WTC11 (cell line): ENCODE measurements around the gene CSRP3. TPM values are rescaled to one million over a fixed set of nuclear protein-coding genes. Genes with fewer than 3 reads are reported as not detected.

Experiments used
- ATAC-seq: fragments of 200-7000 bp; cut with Tn5 transposase; 2 replicates; pipeline ENCODE4 v1.10.0; 2021; ENCODE audit warnings: mild to moderate bottlenecking, moderate library complexity
- CTCF ChIA-PET: fragments of 300-600 bp; sonication (Branson Sonifier 250); formaldehyde crosslinking; loops from one replicate; lab custom pipeline; 2021; ENCODE audit warnings: antibody characterized with exemption; lab: Charles Lee
- POLR2A ChIA-PET: fragments of 350-600 bp; sonication (Branson Sonifier 250); formaldehyde crosslinking; loops from one replicate; lab custom pipeline; 2021; ENCODE audit warnings: antibody characterized with exemption; lab: Charles Lee
- DNase-seq: peaks from one replicate; pipeline ENCODE4 v3.0.0; 2021; ENCODE audit warnings: low spot score
- H3K27ac Mint-ChIP-seq: 2 replicates; pipeline ENCODE4 v1.8.0; 2021; ENCODE audit warnings: mixed read lengths
- H3K27me3 Mint-ChIP-seq: 2 replicates; pipeline ENCODE4 v1.8.0; 2021; ENCODE audit warnings: low read depth, mild to moderate bottlenecking, moderate library complexity, mixed read lengths
- H3K36me3 Mint-ChIP-seq: 2 replicates; pipeline ENCODE4 v1.8.0; 2021; ENCODE audit warnings: mixed read lengths
- H3K4me1 Mint-ChIP-seq: 2 replicates; pipeline ENCODE4 v1.8.0; 2022; ENCODE audit warnings: mixed read lengths
- H3K4me3 Mint-ChIP-seq: 2 replicates; pipeline ENCODE4 v1.8.0; 2021; ENCODE audit warnings: mild to moderate bottlenecking, moderate library complexity, mixed read lengths
- H3K9me3 Mint-ChIP-seq: 2 replicates; pipeline ENCODE4 v1.8.0; 2021; ENCODE audit warnings: mixed read lengths
- ATF1 ChIP-seq: sonication (generic); formaldehyde crosslinking; IDR thresholded peaks from 2 replicates; pipeline ENCODE4 v1.8.1; 2023; ENCODE audit warnings: mild to moderate bottlenecking, moderate library complexity, missing genetic modification reagents
- CREB1 ChIP-seq: sonication (generic); formaldehyde crosslinking; IDR thresholded peaks from 2 replicates; pipeline ENCODE4 v1.8.0; 2023; ENCODE audit warnings: mild to moderate bottlenecking, missing genetic modification reagents
- E2F1 ChIP-seq: sonication (generic); formaldehyde crosslinking; IDR thresholded peaks from 2 replicates; pipeline ENCODE4 v1.8.0; 2022; ENCODE audit warnings: mild to moderate bottlenecking, missing genetic modification reagents
- FOXK1 ChIP-seq: sonication (generic); formaldehyde crosslinking; IDR thresholded peaks from 2 replicates; pipeline ENCODE4 v1.8.0; 2022; ENCODE audit warnings: mild to moderate bottlenecking, moderate library complexity, missing genetic modification reagents
- GABPB1 ChIP-seq: sonication (generic); formaldehyde crosslinking; IDR thresholded peaks from 2 replicates; pipeline ENCODE4 v1.8.1; 2023; ENCODE audit warnings: mild to moderate bottlenecking, missing genetic modification reagents
- GRHL2 ChIP-seq: fragments of 250-450 bp; sonication (Bioruptor Pico); IDR thresholded peaks from 2 replicates; pipeline ENCODE4 v1.8.0; 2022; ENCODE audit warnings: mild to moderate bottlenecking, moderate library complexity; ENCODE audit not compliant: insufficient replicate concordance, severe bottlenecking
- HMGA2 ChIP-seq: fragments of 250-450 bp; sonication (Bioruptor Pico); IDR thresholded peaks from 2 replicates; pipeline ENCODE4 v1.4.0; 2021; ENCODE audit warnings: mild to moderate bottlenecking, moderate library complexity
- NFATC4 ChIP-seq: fragments of 250-450 bp; sonication (Bioruptor Pico); IDR thresholded peaks from 2 replicates; pipeline ENCODE4 v1.9.0; 2021; ENCODE audit warnings: mild to moderate bottlenecking
- NFYB ChIP-seq: sonication (generic); formaldehyde crosslinking; conservative IDR thresholded peaks from 2 replicates; pipeline ENCODE4 v1.8.0; 2022; ENCODE audit warnings: low read depth, missing genetic modification reagents
- NR2C2 ChIP-seq: sonication (generic); formaldehyde crosslinking; IDR thresholded peaks from 2 replicates; pipeline ENCODE4 v1.8.0; 2022; ENCODE audit warnings: mild to moderate bottlenecking, missing genetic modification reagents
- SMAD3 ChIP-seq: sonication (generic); formaldehyde crosslinking; IDR thresholded peaks from 2 replicates; pipeline ENCODE4 v1.8.0; 2022; ENCODE audit warnings: missing genetic modification reagents, mild to moderate bottlenecking, borderline replicate concordance
- SP1 ChIP-seq: sonication (generic); formaldehyde crosslinking; conservative IDR thresholded peaks from 2 replicates; pipeline ENCODE4 v1.8.1; 2022; ENCODE audit warnings: missing genetic modification reagents
- TEAD1 ChIP-seq: sonication (generic); formaldehyde crosslinking; IDR thresholded peaks from 2 replicates; pipeline ENCODE4 v1.8.0; 2022; ENCODE audit warnings: mild to moderate bottlenecking, missing genetic modification reagents
- TP53 ChIP-seq: sonication (generic); formaldehyde crosslinking; IDR thresholded peaks from 2 replicates; pipeline ENCODE4 v1.8.1; 2023; ENCODE audit warnings: mild to moderate bottlenecking, missing genetic modification reagents
- ZNF138 ChIP-seq: sonication (generic); formaldehyde crosslinking; conservative IDR thresholded peaks from 2 replicates; pipeline ENCODE4 v1.8.1; 2022; ENCODE audit warnings: mild to moderate bottlenecking, moderate library complexity, missing genetic modification reagents
- ZNF219 ChIP-seq: sonication (generic); formaldehyde crosslinking; IDR thresholded peaks from 2 replicates; pipeline ENCODE4 v1.8.0; 2023; ENCODE audit warnings: missing genetic modification reagents, mild to moderate bottlenecking, borderline replicate concordance
- ZNF263 ChIP-seq: sonication (generic); formaldehyde crosslinking; IDR thresholded peaks from 2 replicates; pipeline ENCODE4 v1.8.1; 2022; ENCODE audit warnings: low read depth, mild to moderate bottlenecking, moderate library complexity, missing genetic modification reagents
- ZNF416 ChIP-seq: fragments of 250-450 bp; sonication (Bioruptor Pico); IDR thresholded peaks from 2 replicates; pipeline ENCODE4 v1.9.0; 2021; ENCODE audit warnings: mild to moderate bottlenecking, inconsistent platforms
- total RNA-seq: library from RNA; stranded (reverse); gene quantifications from 3 replicates; pipeline ENCODE4 v1.2.3, GENCODE V29; 2021
- TF ChIP-seq, protein P1 (sequence below): sonication (generic); formaldehyde crosslinking; IDR thresholded peaks from 2 replicates; pipeline ENCODE4 v1.8.0; 2022; ENCODE audit warnings: mild to moderate bottlenecking, missing genetic modification reagents
- TF ChIP-seq, protein P2 (sequence below): fragments of 250-450 bp; sonication (Bioruptor Pico); conservative IDR thresholded peaks from 2 replicates; pipeline ENCODE4 v1.9.0; 2021; ENCODE audit warnings: mild to moderate bottlenecking
- TF ChIP-seq, protein P3 (sequence below): sonication (generic); formaldehyde crosslinking; IDR thresholded peaks from 2 replicates; pipeline ENCODE4 v1.8.1; 2023; ENCODE audit warnings: mild to moderate bottlenecking, missing genetic modification reagents
- TF ChIP-seq, protein P4 (sequence below): sonication (generic); formaldehyde crosslinking; IDR thresholded peaks from 2 replicates; pipeline ENCODE4 v1.8.1; 2023; ENCODE audit warnings: mild to moderate bottlenecking, missing genetic modification reagents, moderate library complexity
- TF ChIP-seq, protein P5 (sequence below): sonication (generic); formaldehyde crosslinking; IDR thresholded peaks from 2 replicates; pipeline ENCODE4 v1.8.1; 2022; ENCODE audit warnings: low read depth, missing genetic modification reagents, borderline replicate concordance
- TF ChIP-seq, protein P6 (sequence below): sonication (generic); formaldehyde crosslinking; IDR thresholded peaks from 2 replicates; pipeline ENCODE4 v1.8.0; 2023; ENCODE audit warnings: mild to moderate bottlenecking, missing genetic modification reagents

The CSRP3 gene
- total RNA-seq, 1 experiment from 2014 or later, result not detected

DNA sequence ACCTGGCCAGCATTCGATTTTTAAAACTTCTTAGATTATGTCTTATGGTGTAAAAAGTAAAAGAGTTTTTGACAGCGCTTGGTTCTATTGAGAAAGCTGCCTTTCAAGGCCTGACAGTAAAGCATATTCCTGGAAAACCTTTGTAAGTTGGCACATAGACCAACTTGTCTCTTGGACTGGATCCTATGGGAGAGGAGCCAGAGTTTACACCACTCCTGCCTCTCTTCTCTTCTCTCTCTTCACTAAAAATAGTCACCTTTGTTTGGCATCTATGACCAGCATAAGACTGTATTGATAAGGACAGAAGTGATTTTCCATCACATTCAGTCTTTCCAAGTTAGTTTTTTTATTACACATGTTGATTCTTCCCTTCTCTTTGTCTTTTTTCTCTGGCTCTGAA lies 33.7 kb downstream of the CSRP3 start:
- no peak overlapping the region for H3K4me3 Mint-ChIP-seq
- ChIA-PET POLR2A (interaction anchor here (0.7 kb wide), 1 partner anchor 896 kb away, joined by 3 read pairs; no protein-coding TSS in a partner anchor), CTCF (no interaction called here)
- no peaks in the 10 kb centered on the region for H3K4me1 Mint-ChIP-seq
- H3K36me3 Mint-ChIP-seq, result peaks cover 55% of the 10 kb centered on the region
- TF ChIP-seq ATF1 (no peak), TP53 (no peak), GABPB1 (no peak), GRHL2 (CRISPR knock-in tag) (no peak), ZNF416 (CRISPR knock-in tag) (no peak), ZNF138 (CRISPR knock-in tag) (no peak), NFYB (CRISPR knock-in tag) (no peak), CREB1 (CRISPR knock-in tag) (no peak), SMAD3 (no peak), NFATC4 (CRISPR knock-in tag) (no peak), HMGA2 (no peak), TEAD1 (CRISPR knock-in tag) (no peak), NR2C2 (no peak), ZNF263 (CRISPR knock-in tag) (no peak), FOXK1 (CRISPR knock-in tag) (no peak)
- TF ChIP-seq, protein P1, sequence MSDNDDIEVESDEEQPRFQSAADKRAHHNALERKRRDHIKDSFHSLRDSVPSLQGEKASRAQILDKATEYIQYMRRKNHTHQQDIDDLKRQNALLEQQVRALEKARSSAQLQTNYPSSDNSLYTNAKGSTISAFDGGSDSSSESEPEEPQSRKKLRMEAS (CRISPR knock-in tag), result no peak
- TF ChIP-seq, protein P2, sequence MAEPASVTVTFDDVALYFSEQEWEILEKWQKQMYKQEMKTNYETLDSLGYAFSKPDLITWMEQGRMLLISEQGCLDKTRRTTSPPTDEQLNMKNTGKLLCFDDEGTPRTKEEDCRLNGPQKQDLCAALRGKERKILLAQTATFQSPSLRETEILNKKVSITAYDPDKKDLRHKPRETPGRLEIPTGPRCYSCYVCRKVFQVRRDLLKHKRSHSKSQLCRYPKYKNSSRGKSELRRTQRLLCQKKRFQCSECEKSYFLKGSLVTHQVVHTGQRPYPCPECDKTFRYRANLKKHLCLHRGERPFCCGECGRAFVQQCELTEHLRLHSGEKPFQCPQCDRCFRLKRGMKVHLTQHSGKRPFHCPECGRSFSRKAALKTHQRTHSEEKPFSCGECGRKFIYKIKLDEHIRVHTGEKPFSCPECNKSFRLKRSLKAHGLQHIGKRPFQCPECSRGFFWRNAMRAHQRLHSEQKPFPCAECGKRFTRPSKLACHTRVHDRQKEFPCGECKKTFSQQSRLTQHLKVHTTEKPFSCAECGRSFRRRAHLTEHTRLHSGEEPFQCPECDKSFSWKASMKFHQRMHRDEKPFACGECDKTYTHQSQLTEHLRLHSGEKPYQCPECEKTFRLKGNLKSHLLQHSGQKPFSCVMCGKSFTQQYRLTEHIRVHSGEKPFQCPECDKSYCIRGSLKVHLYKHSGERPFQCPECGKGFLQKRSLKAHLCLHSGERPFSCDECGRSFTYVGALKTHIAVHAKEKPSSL (CRISPR knock-in tag), result no peak
- TF ChIP-seq, protein P3, sequence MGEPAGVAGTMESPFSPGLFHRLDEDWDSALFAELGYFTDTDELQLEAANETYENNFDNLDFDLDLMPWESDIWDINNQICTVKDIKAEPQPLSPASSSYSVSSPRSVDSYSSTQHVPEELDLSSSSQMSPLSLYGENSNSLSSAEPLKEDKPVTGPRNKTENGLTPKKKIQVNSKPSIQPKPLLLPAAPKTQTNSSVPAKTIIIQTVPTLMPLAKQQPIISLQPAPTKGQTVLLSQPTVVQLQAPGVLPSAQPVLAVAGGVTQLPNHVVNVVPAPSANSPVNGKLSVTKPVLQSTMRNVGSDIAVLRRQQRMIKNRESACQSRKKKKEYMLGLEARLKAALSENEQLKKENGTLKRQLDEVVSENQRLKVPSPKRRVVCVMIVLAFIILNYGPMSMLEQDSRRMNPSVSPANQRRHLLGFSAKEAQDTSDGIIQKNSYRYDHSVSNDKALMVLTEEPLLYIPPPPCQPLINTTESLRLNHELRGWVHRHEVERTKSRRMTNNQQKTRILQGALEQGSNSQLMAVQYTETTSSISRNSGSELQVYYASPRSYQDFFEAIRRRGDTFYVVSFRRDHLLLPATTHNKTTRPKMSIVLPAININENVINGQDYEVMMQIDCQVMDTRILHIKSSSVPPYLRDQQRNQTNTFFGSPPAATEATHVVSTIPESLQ (CRISPR knock-in tag), result no peak
- DNase-seq (no peak), ATAC-seq (no peak)
- H3K27ac Mint-ChIP-seq, result no peak overlapping the region
- no peaks in the 10 kb centered on the region for H3K27me3 Mint-ChIP-seq
- no peaks in the 10 kb centered on the region for H3K9me3 Mint-ChIP-seq

DNA sequence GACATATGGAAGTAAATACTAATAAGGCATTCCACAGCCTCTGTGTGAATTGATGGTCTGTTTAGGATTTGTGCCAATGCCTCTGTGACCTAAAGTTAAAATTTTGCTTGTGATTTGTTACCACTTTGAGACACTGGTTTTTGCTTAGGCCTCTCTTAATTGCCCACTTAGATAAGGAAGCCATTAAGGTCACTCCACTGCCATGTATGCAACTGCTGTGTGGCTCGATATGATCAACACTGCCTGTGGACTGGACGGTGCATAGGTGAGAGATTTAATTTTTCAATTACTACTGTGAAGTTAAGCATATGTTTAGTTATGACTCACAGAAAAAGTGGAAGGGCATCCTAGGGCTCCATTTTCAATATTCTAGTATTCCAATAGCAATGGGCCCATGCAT lies 36.9 kb downstream of the CSRP3 start:
- H3K27me3 Mint-ChIP-seq, result no peaks in the 10 kb centered on the region
- ChIA-PET CTCF (no interaction called here), POLR2A (no interaction called here)
- peaks cover 36% of the 10 kb centered on the region for H3K36me3 Mint-ChIP-seq
- H3K4me3 Mint-ChIP-seq, result no peak overlapping the region
- H3K27ac Mint-ChIP-seq, result no peak overlapping the region
- H3K4me1 Mint-ChIP-seq, result no peaks in the 10 kb centered on the region
- DNase-seq, result no peak
- H3K9me3 Mint-ChIP-seq, result no peaks in the 10 kb centered on the region
- ATAC-seq, result no peak
- TF ChIP-seq, protein P4, sequence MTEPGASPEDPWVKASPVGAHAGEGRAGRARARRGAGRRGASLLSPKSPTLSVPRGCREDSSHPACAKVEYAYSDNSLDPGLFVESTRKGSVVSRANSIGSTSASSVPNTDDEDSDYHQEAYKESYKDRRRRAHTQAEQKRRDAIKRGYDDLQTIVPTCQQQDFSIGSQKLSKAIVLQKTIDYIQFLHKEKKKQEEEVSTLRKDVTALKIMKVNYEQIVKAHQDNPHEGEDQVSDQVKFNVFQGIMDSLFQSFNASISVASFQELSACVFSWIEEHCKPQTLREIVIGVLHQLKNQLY (CRISPR knock-in tag), result no peak
- TF ChIP-seq E2F1 (CRISPR knock-in tag), result no peak
- TF ChIP-seq, protein P5, sequence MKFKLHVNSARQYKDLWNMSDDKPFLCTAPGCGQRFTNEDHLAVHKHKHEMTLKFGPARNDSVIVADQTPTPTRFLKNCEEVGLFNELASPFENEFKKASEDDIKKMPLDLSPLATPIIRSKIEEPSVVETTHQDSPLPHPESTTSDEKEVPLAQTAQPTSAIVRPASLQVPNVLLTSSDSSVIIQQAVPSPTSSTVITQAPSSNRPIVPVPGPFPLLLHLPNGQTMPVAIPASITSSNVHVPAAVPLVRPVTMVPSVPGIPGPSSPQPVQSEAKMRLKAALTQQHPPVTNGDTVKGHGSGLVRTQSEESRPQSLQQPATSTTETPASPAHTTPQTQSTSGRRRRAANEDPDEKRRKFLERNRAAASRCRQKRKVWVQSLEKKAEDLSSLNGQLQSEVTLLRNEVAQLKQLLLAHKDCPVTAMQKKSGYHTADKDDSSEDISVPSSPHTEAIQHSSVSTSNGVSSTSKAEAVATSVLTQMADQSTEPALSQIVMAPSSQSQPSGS (CRISPR knock-in tag), result no peak
- TF ChIP-seq, protein P3 (CRISPR knock-in tag), result no peak
- no peak for TF ChIP-seq FOXK1 (CRISPR knock-in tag)
- TF ChIP-seq HMGA2, result no peak
- no peak for TF ChIP-seq ZNF219
- TF ChIP-seq SP1 (CRISPR knock-in tag), result no peak
- TF ChIP-seq, protein P6, sequence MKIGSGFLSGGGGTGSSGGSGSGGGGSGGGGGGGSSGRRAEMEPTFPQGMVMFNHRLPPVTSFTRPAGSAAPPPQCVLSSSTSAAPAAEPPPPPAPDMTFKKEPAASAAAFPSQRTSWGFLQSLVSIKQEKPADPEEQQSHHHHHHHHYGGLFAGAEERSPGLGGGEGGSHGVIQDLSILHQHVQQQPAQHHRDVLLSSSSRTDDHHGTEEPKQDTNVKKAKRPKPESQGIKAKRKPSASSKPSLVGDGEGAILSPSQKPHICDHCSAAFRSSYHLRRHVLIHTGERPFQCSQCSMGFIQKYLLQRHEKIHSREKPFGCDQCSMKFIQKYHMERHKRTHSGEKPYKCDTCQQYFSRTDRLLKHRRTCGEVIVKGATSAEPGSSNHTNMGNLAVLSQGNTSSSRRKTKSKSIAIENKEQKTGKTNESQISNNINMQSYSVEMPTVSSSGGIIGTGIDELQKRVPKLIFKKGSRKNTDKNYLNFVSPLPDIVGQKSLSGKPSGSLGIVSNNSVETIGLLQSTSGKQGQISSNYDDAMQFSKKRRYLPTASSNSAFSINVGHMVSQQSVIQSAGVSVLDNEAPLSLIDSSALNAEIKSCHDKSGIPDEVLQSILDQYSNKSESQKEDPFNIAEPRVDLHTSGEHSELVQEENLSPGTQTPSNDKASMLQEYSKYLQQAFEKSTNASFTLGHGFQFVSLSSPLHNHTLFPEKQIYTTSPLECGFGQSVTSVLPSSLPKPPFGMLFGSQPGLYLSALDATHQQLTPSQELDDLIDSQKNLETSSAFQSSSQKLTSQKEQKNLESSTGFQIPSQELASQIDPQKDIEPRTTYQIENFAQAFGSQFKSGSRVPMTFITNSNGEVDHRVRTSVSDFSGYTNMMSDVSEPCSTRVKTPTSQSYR, result no peak
